Measurements from ENCODE around the gene GINM1.

GRCh38 chr6:149636124-149636523 is 69.9 kb downstream of the GINM1 start:
- TF ChIP-seq NFIC (IDR thresholded peaks at IDR 0.05), result no peak
- TF ChIP-seq EP300 (IDR thresholded peaks at IDR 0.05; ENCODE audit: borderline replicate concordance), result no peak
- no peak for TF ChIP-seq FOXM1 (IDR thresholded peaks at IDR 0.05; ENCODE audit: borderline replicate concordance, low read depth)
- no peak for TF ChIP-seq CEBPB (IDR thresholded peaks at IDR 0.05)

All from Ishikawa (cell line).